GM21526 (cell line): ENCODE data around the gene ZNFX1.
A peak's percentile ranks its signal among the peaks of the same experiment; 100 is the strongest.
"Not testable (repeated sequence)": the region's sequence is repeated elsewhere in the genome, so short reads cannot be mapped to it uniquely, and the experiment has no call there.

Source experiments
- ATAC-seq: cut with Tn5 transposase; IDR thresholded peaks from one replicate; pipeline ENCODE4 v1.9.1; 2021; ENCODE audit warnings: moderate library complexity; ENCODE audit not compliant: unreplicated experiment, low FRiP score

Gene ZNFX1

GRCh38 chr20:49278036-49278817 lies at the start of gene ZNFX1:
TSS of gene ZNFX1 (minus strand) at chr20:49278057. CDS start at chr20:49275839, 2,218 bp downstream.
- peak; percentile 76 for ATAC-seq

GRCh38 chr20:49326026-49326425 lies 48.2 kb upstream of the ZNFX1 start:
- ATAC-seq, result no peak

- ATAC-seq, result no peak
These were observed 46.4 kb upstream of the ZNFX1 start for GRCh38 chr20:49324306-49324705.

GRCh38 chr20:49323622-49324238 lies 45.9 kb upstream of the ZNFX1 start:
- ATAC-seq, result no peak

- ATAC-seq, result no peak
These were observed 42.6 kb upstream of the ZNFX1 start for GRCh38 chr20:49320460-49320859.

GRCh38 chr20:49319208-49319809 lies 41.5 kb upstream of the ZNFX1 start:
- ATAC-seq, result no peak

GRCh38 chr20:49318430-49319207 lies 40.8 kb upstream of the ZNFX1 start:
- ATAC-seq, result no peak

- no peak for ATAC-seq
These were observed 40.2 kb upstream of the ZNFX1 start for GRCh38 chr20:49318091-49318429.

GRCh38 chr20:49316704-49317103 lies 38.8 kb upstream of the ZNFX1 start:
- ATAC-seq, result no peak

GRCh38 chr20:49315580-49315979 lies 37.7 kb upstream of the ZNFX1 start:
- ATAC-seq, result no peak

- not testable (repeated sequence) for ATAC-seq
These were observed 36.2 kb upstream of the ZNFX1 start for GRCh38 chr20:49314052-49314451.

- ATAC-seq, result no peak
These were observed 35.4 kb upstream of the ZNFX1 start for GRCh38 chr20:49313283-49313682.

- no peak for ATAC-seq
These were observed 34.8 kb upstream of the ZNFX1 start for GRCh38 chr20:49312661-49313060.

- no peak for ATAC-seq
These were observed 32.8 kb upstream of the ZNFX1 start for GRCh38 chr20:49310705-49311104.

GRCh38 chr20:49308875-49309274 lies 31.0 kb upstream of the ZNFX1 start:
- ATAC-seq, result no peak

GRCh38 chr20:49306903-49307620 lies 29.2 kb upstream of the ZNFX1 start:
- ATAC-seq, result no peak

- no peak for ATAC-seq
These were observed 25.3 kb upstream of the ZNFX1 start for GRCh38 chr20:49303065-49303552.

GRCh38 chr20:49297605-49298530 lies 20.0 kb upstream of the ZNFX1 start:
- no peak for ATAC-seq

- not testable (repeated sequence) for ATAC-seq
These were observed 16.3 kb upstream of the ZNFX1 start for GRCh38 chr20:49294002-49294654.
